ENCODE measurements around the gene GAK. TPM values are rescaled to one million over a fixed set of nuclear protein-coding genes. Genes with fewer than 3 reads are reported as not detected.

GAK gene
- polyA plus RNA-seq, 1 donor from 2014 or later: 58.8 TPM

DNA sequence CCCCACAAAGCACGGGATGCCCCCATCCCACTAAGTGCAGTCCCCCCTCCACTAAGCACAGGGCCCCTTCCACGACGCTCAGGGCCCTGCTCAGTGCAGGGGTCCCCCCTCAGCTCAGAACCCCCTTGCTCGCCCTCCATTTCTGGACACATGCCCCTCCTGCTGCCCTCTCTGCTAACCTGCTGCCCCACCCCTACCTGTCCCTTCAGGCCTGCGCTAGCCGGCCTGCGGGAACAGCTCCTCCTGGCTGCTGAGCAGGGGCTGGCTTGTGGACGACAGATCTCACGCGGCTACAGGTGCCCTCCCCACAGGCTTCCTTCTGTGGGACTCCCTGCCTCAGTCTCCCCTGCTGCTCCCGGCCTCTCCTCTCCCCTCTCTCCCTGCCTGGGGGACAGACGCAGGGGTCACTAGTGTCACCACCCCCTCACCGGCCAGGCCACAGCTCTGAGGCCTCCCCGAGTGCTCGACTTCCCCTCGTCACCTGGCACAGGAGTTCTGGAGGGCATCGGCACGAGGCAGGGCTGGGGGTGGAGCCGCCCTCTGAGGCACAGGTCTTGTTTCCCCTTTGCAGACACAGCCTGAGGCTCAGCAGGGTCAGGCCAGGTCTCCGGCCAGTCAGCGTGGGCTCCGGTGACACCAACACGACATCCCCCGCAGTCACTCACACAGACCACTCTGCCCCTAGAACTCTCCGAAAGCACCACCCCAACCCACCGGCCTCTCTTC, 21.6 kb downstream of the GAK start:
- Histone ChIP-seq H3K9ac (ENCODE audit: low read length) (no peak overlapping the region), H3K4me2 (ENCODE audit: low read length) (no peak overlapping the region), H3K79me2 (replicated peaks; ENCODE audit: insufficient read depth, low read length) (no peaks in the 10 kb centered on the region), H3K27ac (ENCODE audit: low read length) (no peak overlapping the region), H3F3A (ENCODE audit: insufficient read depth, low read length, poor library complexity, severe bottlenecking) (no peaks in the 10 kb centered on the region), H4K20me1 (ENCODE audit: insufficient read depth) (no peaks in the 10 kb centered on the region), H2AFZ (ENCODE audit: low read depth, low read length) (no peak overlapping the region), H3K27me3 (ENCODE audit: insufficient read depth, low read depth, low read length) (no peaks in the 10 kb centered on the region), H3K36me3 (ENCODE audit: insufficient read depth, low read length) (no peaks in the 10 kb centered on the region), H3K4me3 (ENCODE audit: low read length) (no peak overlapping the region), H3K9me3 (ENCODE audit: low read length) (no peaks in the 10 kb centered on the region), H3K9me2 (ENCODE audit: insufficient read depth, low read length) (no peaks in the 10 kb centered on the region)
- TF ChIP-seq, protein P1, sequence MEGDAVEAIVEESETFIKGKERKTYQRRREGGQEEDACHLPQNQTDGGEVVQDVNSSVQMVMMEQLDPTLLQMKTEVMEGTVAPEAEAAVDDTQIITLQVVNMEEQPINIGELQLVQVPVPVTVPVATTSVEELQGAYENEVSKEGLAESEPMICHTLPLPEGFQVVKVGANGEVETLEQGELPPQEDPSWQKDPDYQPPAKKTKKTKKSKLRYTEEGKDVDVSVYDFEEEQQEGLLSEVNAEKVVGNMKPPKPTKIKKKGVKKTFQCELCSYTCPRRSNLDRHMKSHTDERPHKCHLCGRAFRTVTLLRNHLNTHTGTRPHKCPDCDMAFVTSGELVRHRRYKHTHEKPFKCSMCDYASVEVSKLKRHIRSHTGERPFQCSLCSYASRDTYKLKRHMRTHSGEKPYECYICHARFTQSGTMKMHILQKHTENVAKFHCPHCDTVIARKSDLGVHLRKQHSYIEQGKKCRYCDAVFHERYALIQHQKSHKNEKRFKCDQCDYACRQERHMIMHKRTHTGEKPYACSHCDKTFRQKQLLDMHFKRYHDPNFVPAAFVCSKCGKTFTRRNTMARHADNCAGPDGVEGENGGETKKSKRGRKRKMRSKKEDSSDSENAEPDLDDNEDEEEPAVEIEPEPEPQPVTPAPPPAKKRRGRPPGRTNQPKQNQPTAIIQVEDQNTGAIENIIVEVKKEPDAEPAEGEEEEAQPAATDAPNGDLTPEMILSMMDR (IDR thresholded peaks at IDR 0.05; ENCODE audit: poor library complexity, severe bottlenecking): no peak
- TF ChIP-seq EZH2 (IDR thresholded peaks at IDR 0.05; ENCODE audit: borderline replicate concordance, insufficient read depth, low read length, poor library complexity, severe bottlenecking): no peak
- TF ChIP-seq MXI1 (conservative IDR thresholded peaks at IDR 0.05; ENCODE audit: poor library complexity, severe bottlenecking): no peak
- TF ChIP-seq POLR2AphosphoS5 (IDR thresholded peaks at IDR 0.05): no peak
- no peak for TF ChIP-seq TAF1 (IDR thresholded peaks at IDR 0.05; ENCODE audit: low read depth)
- TF ChIP-seq SMC3 (conservative IDR thresholded peaks at IDR 0.05; ENCODE audit: poor library complexity): no peak
- no peak for TF ChIP-seq RAD21 (conservative IDR thresholded peaks at IDR 0.05)
- no peak for TF ChIP-seq EP300 (conservative IDR thresholded peaks at IDR 0.05; ENCODE audit: poor library complexity, severe bottlenecking)
- TF ChIP-seq REST (IDR thresholded peaks at IDR 0.05; ENCODE audit: borderline replicate concordance): no peak

DNA sequence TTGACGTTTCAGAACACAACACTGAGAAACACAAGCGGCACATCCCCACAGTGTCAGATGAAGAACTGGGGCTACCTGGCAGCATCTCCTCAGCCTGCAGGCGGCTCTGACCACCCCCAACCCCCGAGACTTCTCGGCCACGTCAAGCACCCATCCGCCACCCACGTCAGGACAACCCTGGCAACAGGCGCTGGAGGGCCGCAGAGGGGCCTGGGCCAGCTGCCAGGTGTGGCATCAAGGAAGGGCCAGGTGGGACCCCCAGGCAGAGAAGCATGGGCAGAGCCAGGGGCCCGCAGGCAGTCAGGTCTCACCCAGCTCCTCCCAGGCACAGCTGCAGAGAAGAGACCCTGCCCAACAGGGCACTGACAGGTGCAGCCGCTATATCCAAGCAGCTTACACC, 22.3 kb downstream of the GAK start:
- Histone ChIP-seq H3F3A (ENCODE audit: insufficient read depth, low read length, poor library complexity, severe bottlenecking) (no peaks in the 10 kb centered on the region), H2AFZ (ENCODE audit: low read depth, low read length) (no peak overlapping the region), H3K79me2 (replicated peaks; ENCODE audit: insufficient read depth, low read length) (no peaks in the 10 kb centered on the region), H3K4me3 (ENCODE audit: low read length) (no peak overlapping the region), H3K27ac (ENCODE audit: low read length) (no peak overlapping the region), H4K20me1 (ENCODE audit: insufficient read depth) (no peaks in the 10 kb centered on the region), H3K9me2 (ENCODE audit: insufficient read depth, low read length) (no peaks in the 10 kb centered on the region), H3K9ac (ENCODE audit: low read length) (no peak overlapping the region), H3K9me3 (ENCODE audit: low read length) (no peaks in the 10 kb centered on the region), H3K27me3 (ENCODE audit: insufficient read depth, low read depth, low read length) (no peaks in the 10 kb centered on the region), H3K4me2 (ENCODE audit: low read length) (no peak overlapping the region), H3K36me3 (ENCODE audit: insufficient read depth, low read length) (no peaks in the 10 kb centered on the region)
- TF ChIP-seq, protein P1 (IDR thresholded peaks at IDR 0.05; ENCODE audit: poor library complexity, severe bottlenecking): no peak
- no peak for TF ChIP-seq SMC3 (conservative IDR thresholded peaks at IDR 0.05; ENCODE audit: poor library complexity)
- TF ChIP-seq EZH2 (IDR thresholded peaks at IDR 0.05; ENCODE audit: borderline replicate concordance, insufficient read depth, low read length, poor library complexity, severe bottlenecking): no peak
- no peak for TF ChIP-seq RAD21 (conservative IDR thresholded peaks at IDR 0.05)
- no peak for TF ChIP-seq TAF1 (IDR thresholded peaks at IDR 0.05; ENCODE audit: low read depth)
- no peak for TF ChIP-seq EP300 (conservative IDR thresholded peaks at IDR 0.05; ENCODE audit: poor library complexity, severe bottlenecking)
